ENCODE measurements around the gene SPATA2. TPM values are rescaled to one million over a fixed set of nuclear protein-coding genes. Genes with fewer than 3 reads are reported as not detected.
"Not testable (repeated sequence)": the region's sequence is repeated elsewhere in the genome, so short reads cannot be mapped to it uniquely, and the experiment has no call there.

Gene SPATA2
- 16.0 and 16.6 TPM in 2 replicates for total RNA-seq (2022)
- percentile 82 among the genes with signal in this experiment for Bru-seq, nascent RNA
- BruChase-seq, experiment 1, labeled RNA remaining after a 6-hour chase = percentile 68 among the genes with signal in this experiment
- percentile 82 among the genes with signal in this experiment for BruChase-seq, experiment 2, labeled RNA remaining after a 2-hour chase
- long read RNA-seq, full-length matches to known transcripts = 14 of 20 reads
- long read RNA-seq, partial matches to known transcripts = 1 of 20 reads
- long read RNA-seq, other reads (novel, unspliced or antisense) = 5 of 20 reads

DNA sequence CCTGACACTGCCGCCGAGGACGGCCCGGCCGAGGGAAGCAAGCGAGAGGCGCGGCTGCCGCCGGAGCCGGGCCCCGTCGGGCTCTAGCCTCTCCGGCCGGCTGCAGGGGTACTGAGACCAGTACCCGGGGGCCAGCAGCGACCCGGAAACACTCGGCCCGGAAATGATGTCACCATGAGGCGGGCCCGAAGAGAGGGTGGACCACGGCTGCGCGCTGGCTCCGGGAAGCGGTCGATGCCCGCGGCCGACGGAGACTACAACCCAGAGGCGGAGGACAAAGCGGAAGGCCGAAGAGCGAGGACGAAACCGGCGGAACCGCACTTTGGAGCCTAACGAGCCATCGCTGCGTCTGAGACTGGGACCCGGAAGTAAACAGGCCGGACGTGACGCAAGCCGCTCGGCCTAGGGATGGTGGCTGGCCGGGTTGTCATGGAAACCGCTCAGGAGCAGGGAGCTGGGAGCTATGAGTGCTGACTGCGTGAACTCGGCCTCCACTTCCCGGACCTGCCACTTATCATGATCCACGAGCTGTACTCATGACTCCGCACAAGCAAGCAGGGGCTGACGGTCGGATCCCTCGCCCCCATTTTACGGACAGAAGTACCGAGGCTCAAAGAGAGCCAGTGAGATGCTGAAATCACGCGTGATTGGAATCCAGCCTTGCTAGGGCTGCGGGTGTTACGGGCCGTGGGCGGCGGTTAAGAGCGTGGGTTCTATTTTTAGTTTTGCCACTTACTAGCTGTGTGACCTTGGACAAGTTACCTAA, at the start of gene SPATA2:
SPATA2 (minus strand) TSS at position 150 of the 766 bp plus-strand sequence. CDS start 7,039 bp downstream, outside the sequence.
- Mint-ChIP-seq H3K27ac (ENCODE audit: unreplicated experiment) (peak within 1 kb of the TSS; percentile 99), H3K27me3 (ENCODE audit: unreplicated experiment) (no peaks in the 10 kb centered on the region), H3K4me1 (ENCODE audit: low read depth, unreplicated experiment) (peaks cover 50% of the 10 kb centered on the region), H3K36me3 (ENCODE audit: insufficient read depth, unreplicated experiment) (peaks cover 42% of the 10 kb centered on the region), H3K4me3 (ENCODE audit: low read depth, unreplicated experiment) (peak within 1 kb of the TSS; percentile 95), H3K9me3 (ENCODE audit: low read depth, unreplicated experiment) (no peaks in the 10 kb centered on the region)
- no peak for TF ChIP-seq CTCF (IDR thresholded peaks at IDR 0.05; ENCODE audit: unreplicated experiment)
- intact Hi-C loops (cut with micrococcal nuclease; ENCODE audit: unreplicated experiment) = no loop called here
- CTCF ChIA-PET = interaction anchor here (0.6 to 2.0 kb wide), 10 partner anchors 9 to 303 kb away, joined by 3 to 12 read pairs (median 4); partner anchors contain the start of gene RNF114
- peak; percentile 98 for DNase-seq
- BruUV-seq (replicated peaks) = no TSS peak

DNA sequence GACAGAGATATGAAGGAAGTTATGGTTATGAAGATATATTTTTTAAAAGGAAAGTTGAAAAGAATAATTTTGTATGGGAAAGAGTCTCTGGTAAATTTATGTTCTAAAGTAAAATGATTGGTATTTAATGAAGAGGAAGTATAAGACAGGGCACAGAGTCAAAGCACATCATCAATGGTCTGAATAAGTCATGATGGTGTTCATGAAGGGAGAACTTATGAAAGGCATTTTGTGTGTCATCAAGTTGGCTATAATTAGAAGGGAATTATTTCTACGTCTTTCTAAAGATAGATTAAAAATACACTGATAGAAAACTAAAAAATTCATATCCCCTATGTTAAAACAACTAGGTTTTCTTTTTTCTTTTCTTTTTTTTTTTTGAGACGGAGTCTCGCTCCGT, 46.1 kb upstream of the SPATA2 start:
- CTCF ChIA-PET = no interaction called here
- intact Hi-C loops (cut with micrococcal nuclease; ENCODE audit: unreplicated experiment) = no loop called here
- Mint-ChIP-seq H3K27ac (ENCODE audit: unreplicated experiment) (no peak overlapping the region), H3K27me3 (ENCODE audit: unreplicated experiment) (no peaks in the 10 kb centered on the region), H3K4me1 (ENCODE audit: low read depth, unreplicated experiment) (peaks cover 9% of the 10 kb centered on the region), H3K36me3 (ENCODE audit: insufficient read depth, unreplicated experiment) (peaks cover 39% of the 10 kb centered on the region), H3K4me3 (ENCODE audit: low read depth, unreplicated experiment) (no peak overlapping the region), H3K9me3 (ENCODE audit: low read depth, unreplicated experiment) (no peaks in the 10 kb centered on the region)
- no TSS peak for BruUV-seq (replicated peaks)
- no peak for TF ChIP-seq CTCF (IDR thresholded peaks at IDR 0.05; ENCODE audit: unreplicated experiment)
- DNase-seq = no peak

- BruUV-seq (replicated peaks); H3K27ac Mint-ChIP-seq (ENCODE audit: unreplicated experiment); H3K4me1 Mint-ChIP-seq (ENCODE audit: low read depth, unreplicated experiment); H3K9me3 Mint-ChIP-seq (ENCODE audit: low read depth, unreplicated experiment); intact Hi-C loops (cut with micrococcal nuclease; ENCODE audit: unreplicated experiment); DNase-seq; H3K27me3 Mint-ChIP-seq (ENCODE audit: unreplicated experiment); H3K4me3 Mint-ChIP-seq (ENCODE audit: low read depth, unreplicated experiment): not testable (repeated sequence)
- CTCF ChIA-PET = interaction anchor here (0.7 kb wide), 1 partner anchor 465 kb away, joined by 3 read pairs; no protein-coding TSS in a partner anchor
- peaks cover 42% of the 10 kb centered on the region for H3K36me3 Mint-ChIP-seq (ENCODE audit: insufficient read depth, unreplicated experiment)
Measured at GRCh38 chr20:49957089-49957938, 42.0 kb upstream of the SPATA2 start.

GRCh38 chr20:49956689-49957088, 41.4 kb upstream of the SPATA2 start:
- no peaks in the 10 kb centered on the region for H3K27me3 Mint-ChIP-seq (ENCODE audit: unreplicated experiment)
- no peak for DNase-seq
- BruUV-seq (replicated peaks) = no TSS peak
- H3K4me3 Mint-ChIP-seq (ENCODE audit: low read depth, unreplicated experiment) = no peak overlapping the region
- peaks cover 47% of the 10 kb centered on the region for H3K36me3 Mint-ChIP-seq (ENCODE audit: insufficient read depth, unreplicated experiment)
- intact Hi-C loops (cut with micrococcal nuclease; ENCODE audit: unreplicated experiment) = no loop called here
- no peak for TF ChIP-seq CTCF (IDR thresholded peaks at IDR 0.05; ENCODE audit: unreplicated experiment)
- no peak overlapping the region for H3K27ac Mint-ChIP-seq (ENCODE audit: unreplicated experiment)
- no peaks in the 10 kb centered on the region for H3K4me1 Mint-ChIP-seq (ENCODE audit: low read depth, unreplicated experiment)
- CTCF ChIA-PET = no interaction called here
- H3K9me3 Mint-ChIP-seq (ENCODE audit: low read depth, unreplicated experiment) = no peaks in the 10 kb centered on the region

- H3K9me3 Mint-ChIP-seq (ENCODE audit: low read depth, unreplicated experiment); H3K27ac Mint-ChIP-seq (ENCODE audit: unreplicated experiment); H3K4me1 Mint-ChIP-seq (ENCODE audit: low read depth, unreplicated experiment); BruUV-seq (replicated peaks); CTCF ChIA-PET; H3K4me3 Mint-ChIP-seq (ENCODE audit: low read depth, unreplicated experiment); H3K27me3 Mint-ChIP-seq (ENCODE audit: unreplicated experiment); DNase-seq; intact Hi-C loops (cut with micrococcal nuclease; ENCODE audit: unreplicated experiment): not testable (repeated sequence)
- H3K36me3 Mint-ChIP-seq (ENCODE audit: insufficient read depth, unreplicated experiment) = peaks cover 55% of the 10 kb centered on the region
Measured at GRCh38 chr20:49955830-49956396, 40.6 kb upstream of the SPATA2 start.
